Liver (tissue), 9 donors: Measurements from ENCODE around the gene HPCAL4. TPM values are rescaled to one million over a fixed set of nuclear protein-coding genes. Genes with fewer than 3 reads are reported as not detected.
A peak's percentile ranks its signal among the peaks of the same experiment; 100 is the strongest.

ENCODE experiments used
- DNase-seq: peaks from one replicate; pipeline ENCODE4 v3.0.0-alpha.2; 2017; ENCODE audit warnings: low spot score
- H3K27ac ChIP-seq, 2 donors: one replicate each; pipeline ENCODE4 v1.7.0; 2013; ENCODE audit warnings: inconsistent platforms in 2 of 2, low read length in 2 of 2, control low read depth in 1 of 2, low read depth in 1 of 2, mild to moderate bottlenecking in 1 of 2
- H3K27me3 ChIP-seq, 4 donors: one replicate each; pipeline versions ENCODE4 v1.6.1 to v1.7.0; 2013; ENCODE audit warnings: low read length in 3 of 4, inconsistent platforms in 1 of 4, mild to moderate bottlenecking in 1 of 4, moderate library complexity in 1 of 4; ENCODE audit not compliant: control insufficient read depth in 4 of 4, insufficient read depth in 4 of 4
- H3K36me3 ChIP-seq, 4 donors: one replicate each; pipeline versions ENCODE4 v1.6.1 to v1.7.0; 2013; ENCODE audit warnings: low read length in 3 of 4, mild to moderate bottlenecking in 3 of 4, low read depth in 1 of 4, moderate library complexity in 1 of 4; ENCODE audit not compliant: control insufficient read depth in 4 of 4, insufficient read depth in 3 of 4
- H3K4me1 ChIP-seq, 4 donors: one replicate each; pipeline versions ENCODE4 v1.6.1 to v1.7.0; 2013; ENCODE audit warnings: low read length in 3 of 4, mild to moderate bottlenecking in 3 of 4, moderate library complexity in 1 of 4; ENCODE audit not compliant: control insufficient read depth in 4 of 4, insufficient read depth in 4 of 4
- H3K4me3 ChIP-seq, 3 donors: one replicate each; pipeline versions ENCODE4 v1.6.1 to v1.7.0; 2013; ENCODE audit warnings: low read length in 3 of 3, control low read depth in 1 of 3, low read depth in 1 of 3, mild to moderate bottlenecking in 1 of 3
- H3K9ac ChIP-seq, 2 donors: one replicate each; pipeline ENCODE4 v1.7.0; 2013; ENCODE audit warnings: low read length in 2 of 2, mild to moderate bottlenecking in 2 of 2, moderate library complexity in 2 of 2, control low read depth in 1 of 2, low read depth in 1 of 2
- H3K9me3 ChIP-seq, 4 donors: one replicate each; pipeline versions ENCODE4 v1.6.1 to v1.7.0; 2013; ENCODE audit warnings: low read length in 3 of 4; ENCODE audit not compliant: control insufficient read depth in 4 of 4
- ATF3 ChIP-seq: IDR thresholded peaks from 2 replicates; pipeline ENCODE4 v1.6.1; 2016; ENCODE audit warnings: antibody characterized with exemption
- CTCF ChIP-seq: fragments of 150-350 bp; IDR thresholded peaks from 2 replicates; pipeline ENCODE4 v1.5.1; 2017; ENCODE audit warnings: improper control_type of control experiment, low read depth, low read length; ENCODE audit not compliant: missing input control
- EGR1 ChIP-seq, 2 donors: IDR thresholded peaks; 2 replicates each; pipeline ENCODE4 v1.6.1; 2016 to 2018; ENCODE audit warnings: antibody characterized with exemption in 2 of 2, low read depth in 2 of 2
- FOXA1 ChIP-seq: IDR thresholded peaks from 2 replicates; pipeline ENCODE4 v1.6.1; 2016; ENCODE audit warnings: antibody characterized with exemption
- FOXA2 ChIP-seq: IDR thresholded peaks from 2 replicates; pipeline ENCODE4 v1.6.1; 2016; ENCODE audit warnings: antibody characterized with exemption
- GABPA ChIP-seq, 2 donors: IDR thresholded peaks in 1 of 2; conservative IDR thresholded peaks in 1 of 2; 2 replicates each; pipeline ENCODE4 v1.6.1; 2016; ENCODE audit warnings: antibody characterized with exemption in 2 of 2, mild to moderate bottlenecking in 1 of 2, moderate library complexity in 1 of 2
- HNF4A ChIP-seq, 2 donors: conservative IDR thresholded peaks; 2 replicates each; pipeline ENCODE4 v1.6.1; 2016; ENCODE audit warnings: antibody characterized with exemption in 2 of 2, mild to moderate bottlenecking in 2 of 2
- JUND ChIP-seq, 2 donors: IDR thresholded peaks; 2 replicates each; pipeline ENCODE4 v1.6.1; 2016; ENCODE audit warnings: antibody characterized with exemption in 2 of 2
- MAX ChIP-seq: IDR thresholded peaks from 2 replicates; pipeline ENCODE4 v1.6.1; 2016; ENCODE audit warnings: antibody characterized with exemption
- NR2F2 ChIP-seq: IDR thresholded peaks from 2 replicates; pipeline ENCODE4 v1.6.1; 2016; ENCODE audit warnings: antibody characterized with exemption
- RAD21 ChIP-seq, 2 donors: IDR thresholded peaks; 2 replicates each; pipeline ENCODE4 v1.6.1; 2016; ENCODE audit warnings: antibody characterized with exemption in 2 of 2, mild to moderate bottlenecking in 2 of 2
- RXRA ChIP-seq, 2 donors: IDR thresholded peaks; 2 replicates each; pipeline ENCODE4 v1.6.1; 2017 to 2018; ENCODE audit warnings: antibody characterized with exemption in 2 of 2, mild to moderate bottlenecking in 1 of 2
- TAF1 ChIP-seq: conservative IDR thresholded peaks from 2 replicates; pipeline ENCODE4 v1.6.1; 2016; ENCODE audit warnings: antibody characterized with exemption, mild to moderate bottlenecking
- YY1 ChIP-seq: IDR thresholded peaks from 2 replicates; pipeline ENCODE4 v1.6.1; 2016; ENCODE audit warnings: antibody characterized with exemption, mild to moderate bottlenecking
- ZBTB33 ChIP-seq: IDR thresholded peaks from 2 replicates; pipeline ENCODE4 v1.6.1; 2016; ENCODE audit warnings: antibody characterized with exemption
- WGBS: extraction: QIAGEN DNeasy Blood & Tissue Kit; methylation state at CpG from one replicate; pipeline ENCODE4 v1.1.7; 2013; 5-methylcytosine and 5-hydroxymethylcytosine counted together
- polyA plus RNA-seq, 2 donors: library from polyadenylated mRNA; stranded (reverse) in 1 of 2; unstranded in 1 of 2; fragments of 200-250 nt in 1 of 2; fragments of >200 nt in 1 of 2; fragmentation: Nextera tagmentation in 1 of 2; extraction: Ambion mirVana in 1 of 2; gene quantifications; one replicate each; pipeline versions ENCODE4 v1.2.1 to v1.2.3, GENCODE V29; 2013 to 2015
- total RNA-seq, 2 donors: library from RNA; depleted of rRNA; stranded (reverse); fragments of >200 nt; gene quantifications; one replicate each; pipeline ENCODE4 v1.2.3, GENCODE V29; 2014
- donor health status: healthy.
- donor health status: healthy.
- donor health status: healthy.
- donor health status: healthy.
- donor health status: healthy.

Gene HPCAL4
- total and polyA plus RNA-seq, 4 donors: not detected

- TF ChIP-seq TAF1 (no peak), RXRA (IDR thresholded peaks at IDR 0.05) (no peak), JUND (IDR thresholded peaks at IDR 0.05) (no peak), HNF4A (conservative IDR thresholded peaks at IDR 0.05) (no peak), FOXA2 (no peak), NR2F2 (no peak), EGR1 (IDR thresholded peaks at IDR 0.05; ENCODE audit: low read depth in 2 of 2) (no peak)
These were observed 34.8 kb downstream of the HPCAL4 start (continued) for GRCh38 chr1:39656391-39656790.

- Histone ChIP-seq H3K9me3 (no peaks in the 10 kb centered on the region), H3K27ac (no peak overlapping the region), H3K4me1 (peaks cover 0 to 6% (median 0%) of the 10 kb centered on the region in 4 donors), H3K9ac (no peak overlapping the region), H3K36me3 (no peaks in the 10 kb centered on the region), H3K27me3 (no peaks in the 10 kb centered on the region), H3K4me3 (no peak overlapping the region)
- no peak for DNase-seq
- TF ChIP-seq YY1 (no peak), MAX (no peak), FOXA1 (no peak), EGR1 (IDR thresholded peaks at IDR 0.05; ENCODE audit: low read depth in 2 of 2) (no peak), RXRA (IDR thresholded peaks at IDR 0.05) (no peak), CTCF (no peak), JUND (IDR thresholded peaks at IDR 0.05) (no peak), GABPA (IDR thresholded peaks at IDR 0.05 in 1 of 2, conservative IDR thresholded peaks at IDR 0.05 in 1 of 2) (no peak), RAD21 (IDR thresholded peaks at IDR 0.05) (no peak), TAF1 (no peak)
- 74% methylated on average over 5 of the region's 5 CpGs for WGBS
These were observed 35.5 kb downstream of the HPCAL4 start for GRCh38 chr1:39655578-39656268.

GRCh38 chr1:39654291-39654690, 36.9 kb downstream of the HPCAL4 start:
- Histone ChIP-seq H3K9me3 (no peaks in the 10 kb centered on the region), H3K9ac (no peak overlapping the region), H3K27ac (no peak overlapping the region), H3K4me1 (peaks cover 0 to 6% (median 0%) of the 10 kb centered on the region in 4 donors), H3K4me3 (no peak overlapping the region), H3K36me3 (no peaks in the 10 kb centered on the region), H3K27me3 (no peaks in the 10 kb centered on the region)
- TF ChIP-seq FOXA1: no peak
- TF ChIP-seq GABPA (IDR thresholded peaks at IDR 0.05 in 1 of 2, conservative IDR thresholded peaks at IDR 0.05 in 1 of 2): no peak
- no peak for TF ChIP-seq JUND (IDR thresholded peaks at IDR 0.05)
- TF ChIP-seq TAF1: no peak
- WGBS: 69% methylated on average over 7 of the region's 7 CpGs
- no peak for DNase-seq

- Histone ChIP-seq H3K27ac (no peak overlapping the region), H3K27me3 (no peaks in the 10 kb centered on the region), H3K36me3 (no peaks in the 10 kb centered on the region), H3K9ac (no peak overlapping the region), H3K4me3 (no peak overlapping the region), H3K4me1 (peaks cover 0 to 6% (median 0%) of the 10 kb centered on the region in 4 donors), H3K9me3 (no peaks in the 10 kb centered on the region)
- 7% methylated on average over 8 of the region's 8 CpGs for WGBS
- DNase-seq: peak; percentile 75
- no peak for TF ChIP-seq ZBTB33
- no peak for TF ChIP-seq HNF4A (conservative IDR thresholded peaks at IDR 0.05)
- TF ChIP-seq ATF3: no peak
- no peak for TF ChIP-seq MAX
- TF ChIP-seq FOXA1: no peak
- peak; percentile 91 to 96 for TF ChIP-seq RAD21 (IDR thresholded peaks at IDR 0.05)
- TF ChIP-seq CTCF: peak; percentile 84
These were observed 37.6 kb downstream of the HPCAL4 start for GRCh38 chr1:39653546-39654031.
